Esophagus squamous epithelium (tissue), 4 donors: ENCODE measurements around the gene PPFIBP1.

Experiments used
- CTCF ChIP-seq, 6 experiments: fragments of 450-650 bp in 4 of 6; fragments of 200-600 bp in 2 of 6; sonication (generic) in 2 of 6; IDR thresholded peaks; one replicate each; pipeline ENCODE4 v1.5.1; 2016 to 2019; ENCODE audit warnings: antibody characterized with exemption in 6 of 6, mild to moderate bottlenecking in 4 of 6, moderate library complexity in 4 of 6
- POLR2A ChIP-seq, 4 donors: fragments of 450-650 bp; IDR thresholded peaks; one replicate each; pipeline ENCODE4 v1.6.1; 2017; ENCODE audit warnings: antibody characterized with exemption in 4 of 4, mild to moderate bottlenecking in 4 of 4, moderate library complexity in 3 of 4

- TF ChIP-seq CTCF (IDR thresholded peaks at IDR 0.05) (no peak), POLR2A (IDR thresholded peaks at IDR 0.05) (no peak)
Measured at GRCh38 chr12:27608890-27609289, 84.9 kb downstream of the PPFIBP1 start.
